HG02973 (cell line): ENCODE measurements around the gene MAVS.
A peak's percentile ranks its signal among the peaks of the same experiment; 100 is the strongest.

Source experiments
- ATAC-seq: cut with Tn5 transposase; IDR thresholded peaks from one replicate; pipeline ENCODE4 v1.9.1; 2021; ENCODE audit warnings: moderate library complexity; ENCODE audit not compliant: unreplicated experiment

The MAVS gene

DNA sequence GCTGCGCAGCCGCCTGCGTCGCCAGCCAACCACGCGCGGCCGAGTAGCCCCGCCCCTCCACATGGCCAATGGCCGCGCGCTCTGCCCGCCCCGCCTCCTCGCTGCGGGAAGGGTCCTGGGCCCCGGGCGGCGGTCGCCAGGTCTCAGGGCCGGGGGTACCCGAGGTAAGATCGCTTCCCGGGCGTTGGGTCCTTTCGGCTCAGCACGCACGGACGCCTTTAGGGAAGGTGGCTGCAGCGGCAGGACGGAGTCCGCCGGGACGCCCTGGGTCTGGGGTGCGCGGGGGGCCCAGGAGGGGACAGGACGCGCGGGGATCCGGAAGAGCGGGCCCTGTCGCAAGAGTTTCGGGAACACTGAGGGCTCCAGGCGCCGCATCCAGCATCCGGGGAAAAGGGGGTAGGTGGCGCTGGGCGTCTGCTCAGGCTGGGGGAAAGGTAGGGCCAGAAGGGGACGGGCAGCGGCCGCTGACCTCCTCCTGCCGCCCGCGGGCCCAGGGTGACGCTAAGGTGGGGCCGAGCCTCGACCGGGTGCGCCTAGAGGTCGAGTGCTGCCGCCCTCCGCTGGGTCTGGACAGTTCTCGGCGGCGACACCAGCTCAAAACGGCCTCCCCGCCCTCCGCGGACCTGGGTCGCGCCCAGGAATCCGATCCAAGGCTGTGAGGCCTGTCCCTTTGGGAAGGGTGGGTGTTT, at the start of gene MAVS:
TSS of gene MAVS (plus strand) at position 95 of the 689 bp plus-strand sequence. CDS start 7,791 bp downstream, outside the sequence.
- peak; percentile 81 for ATAC-seq

DNA sequence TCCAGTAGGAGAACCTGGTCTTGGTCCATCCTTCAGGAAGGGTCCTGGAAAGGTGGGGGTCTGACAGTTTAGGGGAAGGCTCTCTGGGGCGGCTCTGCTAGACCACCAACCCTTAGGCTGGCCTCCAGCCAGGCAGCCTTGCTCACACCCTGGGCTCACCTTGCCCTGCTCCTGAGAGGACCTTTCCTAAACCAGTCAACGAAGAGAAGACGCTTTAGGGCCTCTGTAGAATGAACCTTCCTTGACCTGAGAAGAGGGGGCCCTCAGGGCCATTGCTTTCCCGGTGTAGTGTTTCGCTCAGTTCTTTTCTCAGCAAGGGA, 49.4 kb upstream of the MAVS start:
- no peak for ATAC-seq

DNA sequence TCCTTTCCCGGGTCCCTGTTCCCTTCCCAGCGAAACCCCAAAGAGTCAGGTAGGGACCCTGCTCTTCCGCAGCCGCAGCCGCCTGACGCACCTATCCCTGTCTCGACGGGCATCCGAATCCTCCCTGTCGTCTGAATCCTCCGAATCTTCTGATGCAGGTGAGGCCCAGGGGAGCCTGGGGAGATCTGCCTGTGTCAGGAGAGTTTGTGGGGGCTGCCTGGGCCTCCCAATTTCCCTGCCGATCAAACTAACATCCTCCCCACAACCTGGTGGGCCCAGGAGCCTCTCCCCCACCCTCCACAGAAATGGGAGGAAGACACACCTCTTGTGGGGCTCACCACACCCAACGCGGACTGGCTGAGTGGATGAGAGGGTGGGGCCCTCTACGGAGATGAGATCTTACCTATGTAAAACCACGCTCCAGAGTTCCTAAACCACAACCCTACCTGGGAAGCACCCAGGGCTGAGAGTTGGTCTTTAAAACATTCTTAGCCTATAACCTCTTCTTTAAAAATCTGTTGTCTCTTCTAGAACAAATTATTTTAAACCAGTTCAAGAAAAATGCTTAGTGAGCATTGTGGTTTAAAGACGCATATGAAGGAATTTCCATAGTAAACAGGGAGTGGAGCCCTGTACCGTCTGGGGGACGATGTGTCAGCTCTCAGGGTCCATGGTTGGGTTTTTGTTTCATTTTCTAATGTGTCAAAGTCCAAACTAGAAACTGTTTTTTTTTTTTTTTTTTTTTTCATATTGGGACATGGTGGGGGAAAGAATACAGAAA, 48.9 kb upstream of the MAVS start:
- no peak for ATAC-seq

DNA sequence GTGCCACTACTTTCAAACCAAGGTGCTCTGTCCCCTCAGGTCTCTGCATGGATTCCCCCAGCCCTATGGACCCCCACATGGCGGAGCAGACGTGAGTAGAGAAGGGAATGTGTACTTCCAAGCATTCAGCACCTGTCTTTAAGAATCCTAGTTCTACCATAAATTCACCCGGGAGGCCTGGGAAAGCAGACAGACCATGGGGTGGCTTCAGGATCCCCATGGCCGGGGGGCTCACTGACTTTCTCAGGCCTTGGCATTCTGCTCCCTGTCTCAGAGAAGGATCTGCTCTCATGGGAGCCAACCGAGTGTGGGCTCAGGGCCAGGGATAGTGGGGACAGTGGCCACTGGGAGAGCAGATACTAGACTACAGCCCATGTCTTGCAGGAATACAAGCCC, 48.3 kb upstream of the MAVS start:
- no peak for ATAC-seq

DNA sequence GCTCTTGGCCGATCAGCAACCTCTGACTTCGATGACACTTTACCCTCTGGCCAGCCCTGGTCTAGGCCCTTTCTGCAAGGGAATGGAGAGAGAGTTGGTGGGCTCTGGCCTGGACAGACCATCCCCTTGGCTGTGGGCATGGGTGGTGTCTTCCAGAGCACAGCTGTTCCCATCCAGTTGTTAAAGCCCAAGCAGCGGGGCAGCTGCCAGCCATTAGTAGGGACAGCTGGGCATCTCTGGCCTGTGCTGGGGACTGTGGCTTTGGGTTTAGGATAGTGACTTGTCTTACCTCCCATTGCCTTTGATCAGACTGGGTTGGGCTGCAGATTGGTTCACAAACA, 47.8 kb upstream of the MAVS start:
- ATAC-seq, result no peak

DNA sequence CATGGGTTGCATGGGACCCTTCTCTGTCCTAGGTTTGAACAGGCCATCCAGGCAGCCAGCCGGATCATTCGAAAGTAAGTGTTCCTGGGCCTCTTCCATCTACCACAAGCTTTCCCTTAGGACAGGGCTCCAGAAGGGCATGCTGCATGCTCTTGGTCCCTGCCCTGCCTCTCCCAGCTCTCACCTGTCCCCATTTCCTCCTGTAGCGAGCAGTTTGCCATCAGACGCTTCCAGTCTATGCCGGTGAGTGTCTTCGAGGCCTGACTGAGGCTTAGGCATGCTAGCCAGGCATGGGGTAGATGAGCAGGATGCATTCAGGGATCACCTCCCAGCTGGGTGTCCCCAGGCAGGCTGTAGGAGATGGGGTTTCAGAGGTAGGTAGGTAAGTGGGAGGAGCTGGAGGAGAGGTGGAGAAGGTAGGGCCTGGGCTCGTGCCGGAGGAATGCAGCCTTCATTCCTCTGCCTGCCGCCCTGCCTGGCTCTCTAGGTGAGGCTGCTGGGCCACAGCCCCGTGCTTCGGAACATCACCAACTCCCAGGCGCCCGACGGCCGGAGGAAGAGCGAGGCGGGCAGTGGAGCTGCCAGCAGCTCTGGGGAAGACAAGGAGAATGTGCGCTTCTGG, 46.3 kb upstream of the MAVS start:
- ATAC-seq, result no peak

DNA sequence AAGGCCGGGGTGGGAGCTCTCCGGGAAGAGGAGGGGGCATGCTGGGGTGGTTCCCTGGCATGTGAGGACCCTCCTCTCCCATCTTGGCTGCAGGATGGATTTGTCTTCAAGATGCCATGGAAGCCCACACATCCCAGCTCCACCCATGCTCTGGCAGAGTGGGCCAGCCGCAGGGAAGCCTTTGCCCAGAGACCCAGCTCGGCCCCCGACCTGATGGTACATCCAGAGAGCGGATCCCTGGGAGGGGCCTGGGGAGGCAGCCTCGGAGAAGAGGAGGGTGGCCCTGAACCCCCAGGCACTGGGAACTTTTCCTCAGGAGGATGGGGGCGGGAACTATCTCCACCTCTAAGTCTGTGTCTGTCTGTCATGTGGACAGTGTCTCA, 45.8 kb upstream of the MAVS start:
- ATAC-seq, result no peak

DNA sequence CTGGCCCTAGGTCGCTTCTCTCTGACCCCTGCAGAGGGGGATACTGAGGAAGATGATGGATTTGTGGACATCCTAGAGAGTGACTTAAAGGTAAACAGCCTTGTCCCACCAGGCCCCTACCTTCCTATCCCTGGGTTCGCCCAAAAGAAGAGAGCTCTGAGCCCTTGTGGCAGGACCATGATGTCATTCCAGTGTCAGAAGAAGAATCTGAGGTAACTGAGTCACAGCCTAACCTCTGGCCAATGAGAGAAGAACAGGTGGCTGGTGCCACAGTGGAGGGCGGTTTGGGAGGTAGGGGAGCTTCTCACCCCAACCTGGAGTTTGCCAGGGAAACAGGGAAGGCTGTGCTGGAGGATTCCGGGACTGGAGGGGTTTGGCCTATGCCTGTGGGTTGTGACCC, 45.3 kb upstream of the MAVS start:
- no peak for ATAC-seq

DNA sequence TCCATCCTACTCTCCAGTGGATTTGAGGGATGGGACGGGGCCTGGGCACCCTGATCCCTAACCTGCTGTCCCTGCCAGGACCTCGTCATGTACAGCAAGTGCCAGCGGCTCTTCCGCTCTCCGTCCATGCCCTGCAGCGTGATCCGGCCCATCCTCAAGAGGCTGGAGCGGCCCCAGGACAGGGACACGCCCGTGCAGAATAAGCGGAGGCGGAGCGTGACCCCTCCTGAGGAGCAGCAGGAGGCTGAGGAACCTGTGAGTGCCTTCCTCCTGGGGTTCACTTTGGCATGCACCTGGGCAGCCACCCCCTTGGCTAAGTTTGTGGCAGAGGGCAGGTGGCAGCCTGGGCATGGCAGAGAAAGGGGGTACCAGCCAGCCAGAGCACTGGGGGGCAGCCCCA, 44.8 kb upstream of the MAVS start:
- no peak for ATAC-seq

DNA sequence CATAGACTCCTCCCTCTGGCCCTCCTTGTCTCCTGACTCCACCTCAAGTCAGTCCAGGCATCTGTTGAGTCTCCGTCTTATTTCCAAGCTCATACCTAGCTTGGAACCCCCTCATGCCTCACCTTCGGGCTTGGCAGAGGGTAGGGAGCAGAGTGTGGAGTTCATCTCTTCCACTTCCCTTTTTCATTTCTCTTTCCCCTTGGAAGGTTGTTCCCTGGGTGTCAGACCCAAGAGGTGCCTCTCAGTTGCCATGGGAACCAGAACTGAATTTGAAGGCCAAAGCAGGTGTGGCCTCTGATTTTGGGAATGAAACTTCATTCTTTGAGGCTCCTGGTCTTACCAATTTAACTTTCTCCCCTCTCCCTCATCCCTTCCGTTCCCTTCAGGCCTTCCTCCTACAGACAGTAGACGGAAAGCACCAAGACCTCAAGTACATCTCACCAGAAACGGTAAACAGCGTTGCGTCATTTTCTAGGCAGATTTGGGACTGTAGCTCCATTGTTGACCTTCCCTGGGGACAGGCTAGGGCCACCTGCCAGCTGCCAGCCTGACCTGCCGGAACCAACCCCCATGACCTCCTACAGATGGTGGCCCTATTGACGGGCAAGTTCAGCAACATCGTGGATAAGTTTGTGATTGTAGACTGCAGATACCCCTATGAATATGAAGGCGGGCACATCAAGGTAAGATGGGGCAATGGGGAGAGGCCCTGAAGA, 44.0 kb upstream of the MAVS start:
- no peak for ATAC-seq

DNA sequence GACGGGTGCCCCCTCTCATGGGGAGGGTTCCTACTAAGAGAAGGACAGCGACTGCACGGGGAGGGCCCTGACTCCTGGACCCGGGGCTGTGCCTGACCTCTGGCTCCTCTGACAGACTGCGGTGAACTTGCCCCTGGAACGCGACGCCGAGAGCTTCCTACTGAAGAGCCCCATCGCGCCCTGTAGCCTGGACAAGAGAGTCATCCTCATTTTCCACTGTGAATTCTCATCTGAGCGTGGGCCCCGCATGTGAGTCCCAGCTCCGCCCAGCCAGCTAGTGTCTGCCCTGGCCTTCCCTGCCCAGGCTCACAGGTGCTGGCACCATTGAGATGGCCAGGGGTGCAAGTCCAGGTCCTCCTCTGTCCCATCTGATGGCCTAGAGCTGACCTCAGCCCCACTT, 43.3 kb upstream of the MAVS start:
- no peak for ATAC-seq

DNA sequence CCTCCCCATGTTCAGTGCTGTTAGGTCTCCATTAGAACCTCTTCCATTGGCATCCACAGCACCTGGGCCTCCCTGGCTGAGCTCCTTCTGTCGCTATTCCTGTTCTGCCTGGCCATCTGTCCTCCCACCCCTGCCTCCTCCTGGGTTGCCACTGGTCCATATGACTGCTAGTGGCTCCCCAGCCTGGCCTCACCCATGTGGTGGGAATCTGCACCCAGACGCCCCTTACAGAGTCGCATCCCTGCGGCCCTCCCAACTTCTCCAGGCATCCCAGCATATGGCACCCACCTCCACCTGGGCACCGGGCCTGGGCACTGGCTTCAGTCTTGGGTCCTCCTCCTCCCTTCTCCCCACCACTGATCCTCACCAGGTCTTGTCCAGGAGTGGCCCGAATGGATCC, 42.8 kb upstream of the MAVS start:
- no peak for ATAC-seq

DNA sequence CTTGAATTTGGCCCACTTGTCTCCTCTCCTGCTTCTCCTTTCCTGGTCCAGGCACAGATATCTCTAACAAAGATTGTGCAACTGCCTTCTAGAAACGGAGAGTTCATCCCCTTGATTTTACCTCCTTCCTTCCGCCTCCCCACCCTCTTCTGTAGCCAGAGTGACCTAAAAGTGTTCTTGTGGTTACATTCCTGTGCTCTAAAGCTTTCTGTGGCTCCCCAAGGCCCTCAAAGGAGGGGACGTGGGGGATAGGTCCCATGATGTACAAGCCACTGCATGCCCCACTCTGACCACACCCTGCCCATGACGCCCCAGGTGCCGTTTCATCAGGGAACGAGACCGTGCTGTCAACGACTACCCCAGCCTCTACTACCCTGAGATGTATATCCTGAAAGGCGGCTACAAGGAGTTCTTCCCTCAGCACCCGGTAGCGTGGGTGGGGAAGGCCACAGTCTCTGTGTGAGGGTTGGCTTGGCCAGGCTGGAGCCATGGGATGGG, 42.3 kb upstream of the MAVS start:
- no peak for ATAC-seq

DNA sequence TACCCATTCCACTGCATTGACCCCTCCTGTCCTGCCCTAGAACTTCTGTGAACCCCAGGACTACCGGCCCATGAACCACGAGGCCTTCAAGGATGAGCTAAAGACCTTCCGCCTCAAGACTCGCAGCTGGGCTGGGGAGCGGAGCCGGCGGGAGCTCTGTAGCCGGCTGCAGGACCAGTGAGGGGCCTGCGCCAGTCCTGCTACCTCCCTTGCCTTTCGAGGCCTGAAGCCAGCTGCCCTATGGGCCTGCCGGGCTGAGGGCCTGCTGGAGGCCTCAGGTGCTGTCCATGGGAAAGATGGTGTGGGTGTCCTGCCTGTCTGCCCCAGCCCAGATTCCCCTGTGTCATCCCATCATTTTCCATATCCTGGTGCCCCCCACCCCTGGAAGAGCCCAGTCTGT, 41.9 kb upstream of the MAVS start:
- ATAC-seq, result no peak

DNA sequence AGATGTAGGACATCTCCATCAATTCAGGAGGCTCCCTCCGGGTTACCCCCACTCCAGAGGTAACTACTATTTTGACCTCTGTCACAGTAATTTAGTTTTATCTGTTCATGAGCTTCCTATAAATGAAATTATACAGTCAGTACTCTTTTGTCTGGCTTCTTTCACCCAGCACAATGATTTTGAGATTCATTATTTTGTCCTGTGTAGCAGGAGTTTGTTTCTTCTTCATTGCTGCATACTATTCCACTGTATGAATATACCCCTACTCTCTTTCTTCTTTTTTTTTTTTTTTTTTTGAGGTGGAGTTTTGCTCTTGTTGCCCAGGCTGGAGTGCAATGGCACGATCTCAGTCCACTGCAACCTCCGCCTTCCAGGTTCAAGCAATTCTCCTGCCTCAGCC, 38.1 kb upstream of the MAVS start:
- no peak for ATAC-seq

DNA sequence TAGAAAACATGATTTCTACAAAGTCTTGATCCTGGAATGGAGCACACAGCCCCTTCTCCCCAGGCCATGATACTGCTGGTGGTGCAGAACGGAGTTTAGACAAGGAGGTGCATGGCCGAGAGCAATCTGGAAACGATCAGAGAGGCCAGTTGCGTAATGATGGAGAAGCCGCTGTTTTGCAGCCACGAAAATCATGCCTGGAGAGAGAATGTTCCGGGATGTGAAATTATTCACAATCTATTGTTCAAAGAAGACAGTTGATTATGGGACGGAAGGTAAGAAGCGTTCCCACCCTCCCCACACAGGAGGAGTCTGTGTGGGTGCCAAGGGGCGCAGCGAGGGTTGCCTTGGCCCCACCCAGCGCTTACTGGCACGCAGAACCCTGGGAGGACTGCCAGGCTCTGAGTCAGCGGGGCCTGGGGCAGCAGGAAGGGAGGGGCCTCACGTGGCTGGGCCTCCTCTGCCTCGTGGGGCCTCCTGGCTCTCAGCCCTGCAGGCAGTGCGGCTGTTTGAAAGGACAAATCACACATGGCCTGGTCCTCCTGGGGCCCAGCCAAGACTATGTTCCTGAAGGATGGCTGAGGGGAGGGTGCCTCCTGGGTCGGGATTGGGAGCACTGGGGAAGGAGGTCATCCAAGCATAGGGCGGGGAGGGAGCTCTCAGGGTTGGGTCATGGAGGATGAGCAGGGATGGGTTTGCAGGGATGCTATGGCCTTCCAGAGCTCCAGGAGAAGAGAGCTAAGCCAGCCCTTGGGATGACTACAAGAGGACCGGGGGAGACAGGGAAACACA, 35.0 kb upstream of the MAVS start:
- no peak for ATAC-seq

DNA sequence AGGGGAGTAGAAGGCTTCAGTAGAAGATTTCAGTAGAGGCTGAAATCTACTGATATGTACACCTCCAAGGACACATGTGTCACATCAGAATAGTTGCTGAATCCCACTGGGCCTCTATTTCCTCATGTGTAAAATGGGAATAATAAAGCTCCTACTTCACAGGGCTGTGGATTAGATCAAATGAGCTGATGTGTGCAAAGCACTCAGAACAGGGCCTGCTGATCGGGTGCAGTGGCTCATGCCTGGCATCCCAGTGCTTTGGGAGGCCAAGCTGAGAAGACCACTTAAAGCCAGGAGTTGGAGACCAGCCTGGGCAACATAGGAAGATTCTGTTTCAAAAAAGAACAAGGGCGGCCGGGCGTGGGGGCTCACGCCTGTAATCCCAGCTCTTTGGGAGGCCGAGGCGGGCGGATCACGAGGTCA, 34.4 kb upstream of the MAVS start:
- no peak for ATAC-seq

DNA sequence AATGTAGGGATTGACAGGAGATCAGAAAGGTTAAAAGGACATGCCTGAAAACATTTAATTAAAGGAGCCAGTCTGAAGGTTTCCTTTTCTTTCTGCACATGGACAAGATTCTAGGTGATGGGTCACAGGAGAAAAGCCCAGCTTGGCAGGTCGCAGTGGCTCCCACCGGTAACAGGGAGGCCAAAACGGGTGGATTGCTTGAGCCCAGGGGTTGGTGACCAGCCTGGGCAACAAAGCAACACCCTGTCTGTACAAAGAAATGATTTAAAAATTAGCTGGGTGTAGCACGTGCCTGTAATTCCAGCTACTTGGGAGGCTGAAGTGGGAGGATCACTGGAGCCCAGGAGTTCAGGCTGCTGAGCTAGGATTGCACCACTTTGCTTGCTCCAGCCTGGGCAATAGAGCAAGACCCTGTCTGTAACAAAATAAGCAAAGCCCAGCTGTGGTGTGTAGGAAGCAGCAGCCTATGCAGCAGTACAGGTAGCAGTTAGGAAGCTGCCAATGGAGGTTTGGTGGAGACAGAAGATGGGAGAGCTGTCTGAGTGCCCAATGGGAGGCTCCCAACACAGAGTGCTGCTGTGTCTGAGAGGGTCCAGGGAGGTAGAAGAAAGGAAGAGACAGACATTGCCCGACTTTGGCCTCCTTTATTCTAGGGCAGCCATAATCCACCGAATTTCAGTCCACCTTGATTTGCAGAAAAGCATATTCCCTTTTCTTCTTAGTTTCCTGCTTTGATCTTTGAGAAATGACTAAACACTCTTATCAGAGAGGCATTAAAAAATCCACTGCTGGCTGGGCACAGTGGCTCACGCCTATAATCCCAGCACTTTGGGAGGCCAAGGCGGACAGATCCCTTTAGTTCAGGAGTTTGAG, 33.4 kb upstream of the MAVS start:
- no peak for ATAC-seq

DNA sequence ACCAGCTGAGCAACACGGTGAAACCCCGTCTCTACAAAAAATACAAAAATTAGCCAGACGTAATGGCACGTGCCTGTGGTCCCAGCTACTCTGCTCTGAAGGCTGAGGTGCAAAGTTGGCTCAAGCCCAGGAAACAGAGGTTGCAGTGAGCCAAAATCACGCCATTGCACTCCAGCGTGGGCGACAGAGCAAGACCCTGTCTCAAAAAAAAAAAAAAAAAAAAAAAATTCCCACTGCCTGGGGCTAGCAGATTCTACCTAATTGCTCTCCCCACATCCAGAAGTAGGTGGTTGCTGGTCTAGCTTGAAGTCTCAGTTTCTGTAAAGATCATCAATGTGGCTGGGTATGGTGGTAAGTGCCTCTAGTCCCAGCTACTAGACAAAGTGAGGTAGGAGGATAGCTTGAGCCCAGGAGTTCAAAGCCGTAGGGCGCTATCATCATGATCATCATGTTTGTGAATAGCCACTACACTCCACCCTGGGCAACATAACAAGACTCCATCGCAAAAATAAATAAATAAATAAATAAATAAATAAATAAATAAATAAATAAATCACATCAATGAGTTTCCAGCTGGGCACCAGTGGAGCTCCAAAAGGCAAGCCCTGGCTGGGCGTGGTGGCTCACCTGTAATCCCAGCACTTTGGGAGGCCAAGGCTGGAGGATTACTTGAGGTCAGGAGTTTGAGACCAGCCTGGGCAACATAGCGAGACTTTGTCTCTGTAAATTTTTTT, 32.6 kb upstream of the MAVS start:
- no peak for ATAC-seq
